GM12865 (cell line): ENCODE data around the gene GALNT9.

Experiments used
- DNase-seq: peaks from one replicate; pipeline ENCODE4 v3.0.0; 2010; ENCODE audit warnings: low read depth
- H3K4me3 ChIP-seq: 2 replicates; pipeline ENCODE4 v1.5.1; 2011; ENCODE audit warnings: mild to moderate bottlenecking, low read depth, low read length, control low read depth
- CTCF ChIP-seq: IDR thresholded peaks from 2 replicates; pipeline ENCODE4 v1.5.1; 2011; ENCODE audit warnings: low read length, control low read depth, low read depth, inconsistent platforms; ENCODE audit not compliant: insufficient read depth; ENCODE audit errors: missing control alignments

Gene GALNT9

GRCh38 chr12:132219323-132219722 lies 110.1 kb downstream of the GALNT9 start:
- no peak overlapping the region for H3K4me3 ChIP-seq
- no peak for TF ChIP-seq CTCF
- DNase-seq = no peak

- peak; percentile 22 for TF ChIP-seq CTCF
- peak; percentile 23 for DNase-seq
- H3K4me3 ChIP-seq = no peak overlapping the region
Measured at GRCh38 chr12:132218915-132219314, 110.5 kb downstream of the GALNT9 start.

- TF ChIP-seq CTCF = no peak
- no peak overlapping the region for H3K4me3 ChIP-seq
- DNase-seq = no peak
Measured at GRCh38 chr12:132218527-132218875, 110.9 kb downstream of the GALNT9 start.

- TF ChIP-seq CTCF = no peak
- no peak overlapping the region for H3K4me3 ChIP-seq
- DNase-seq = no peak
Measured at GRCh38 chr12:132217800-132218526, 111.4 kb downstream of the GALNT9 start.

GRCh38 chr12:132217371-132217770 lies 112.0 kb downstream of the GALNT9 start:
- DNase-seq = no peak
- H3K4me3 ChIP-seq = no peak overlapping the region
- TF ChIP-seq CTCF = no peak

- no peak for TF ChIP-seq CTCF
- DNase-seq = no peak
- H3K4me3 ChIP-seq = no peak overlapping the region
Measured at GRCh38 chr12:132216354-132216987, 112.9 kb downstream of the GALNT9 start.

- TF ChIP-seq CTCF = no peak
- DNase-seq = no peak
- H3K4me3 ChIP-seq = no peak overlapping the region
Measured at GRCh38 chr12:132215299-132215989, 113.9 kb downstream of the GALNT9 start.
